Tibial nerve (tissue), 4 donors: Measurements from ENCODE around the gene ART4. TPM values are rescaled to one million over a fixed set of nuclear protein-coding genes. Genes with fewer than 3 reads are reported as not detected.

Experiments used
- DNase-seq, 2 donors: peaks; one replicate each; pipeline ENCODE4 v3.0.0-alpha.2; 2019; ENCODE audit warnings: low spot score in 2 of 2
- H3K27ac ChIP-seq, 4 donors: fragments of 200-600 bp; sonication (generic) in 3 of 4; one replicate each; pipeline ENCODE4 v1.5.1; 2017 to 2019; ENCODE audit warnings: mild to moderate bottlenecking in 1 of 4
- H3K27me3 ChIP-seq, 2 donors: fragments of 200-600 bp; sonication (generic) in 1 of 2; one replicate each; pipeline versions ENCODE4 v1.5.1 to v1.6.0; 2017 to 2019
- H3K36me3 ChIP-seq, 3 donors: fragments of 200-600 bp; sonication (generic); one replicate each; pipeline ENCODE4 v1.5.1; 2018 to 2019
- H3K4me1 ChIP-seq, 4 donors: fragments of 200-600 bp; sonication (generic) in 3 of 4; one replicate each; pipeline ENCODE4 v1.5.1; 2017 to 2019
- H3K4me3 ChIP-seq, 4 donors: fragments of 200-600 bp; sonication (generic) in 3 of 4; one replicate each; pipeline ENCODE4 v1.5.1; 2017 to 2019; ENCODE audit warnings: mild to moderate bottlenecking in 1 of 4, moderate library complexity in 1 of 4
- H3K9me3 ChIP-seq, 4 donors: fragments of 200-600 bp; sonication (generic) in 3 of 4; one replicate each; pipeline ENCODE4 v1.5.1; 2017 to 2019
- EP300 ChIP-seq, 2 donors: sonication (generic); formaldehyde crosslinking; IDR thresholded peaks; one replicate each; pipeline ENCODE4 v1.6.1; 2017; ENCODE audit warnings: antibody characterized with exemption in 2 of 2, mild to moderate bottlenecking in 1 of 2
- POLR2A ChIP-seq, 2 donors: fragments of 450-650 bp; IDR thresholded peaks; one replicate each; pipeline ENCODE4 v1.6.1; 2017; ENCODE audit warnings: antibody characterized with exemption in 2 of 2, mild to moderate bottlenecking in 2 of 2, moderate library complexity in 2 of 2
- WGBS, 2 donors: methylation state at CpG; one replicate each; pipeline ENCODE4 v1.1.5; 2018; 5-methylcytosine and 5-hydroxymethylcytosine counted together
- total RNA-seq, 4 donors: library from RNA; depleted of rRNA; stranded (reverse); fragments of >200 nt; gene quantifications; one replicate each; pipeline ENCODE4 v1.1.0, GENCODE V29; 2016
- TF ChIP-seq, protein P1 (sequence below), 5 experiments: fragments of 200-600 bp in 3 of 5; fragments of 450-650 bp in 2 of 5; sonication (generic) in 3 of 5; IDR thresholded peaks; one replicate each; pipeline ENCODE4 v1.5.1; 2016 to 2019; ENCODE audit warnings: antibody characterized with exemption in 5 of 5, mild to moderate bottlenecking in 3 of 5, moderate library complexity in 2 of 5

Gene ART4
- total RNA-seq, 4 donors from 2014 or later: under 0.01 to 5.9 (median 1.4) TPM

- 25 to 43% methylated on average over 6 of the region's 6 CpGs for WGBS, 2 donors
- no peaks in the 10 kb centered on the region for H3K27me3 ChIP-seq
- DNase-seq: peak; percentile 19 to 75
- peaks cover 0 to 31% (median 2%) of the 10 kb centered on the region in 4 donors for H3K4me1 ChIP-seq
- TF ChIP-seq POLR2A (IDR thresholded peaks at IDR 0.05): peak in 1 of 2 donors; percentile 35
- TF ChIP-seq, protein P1, sequence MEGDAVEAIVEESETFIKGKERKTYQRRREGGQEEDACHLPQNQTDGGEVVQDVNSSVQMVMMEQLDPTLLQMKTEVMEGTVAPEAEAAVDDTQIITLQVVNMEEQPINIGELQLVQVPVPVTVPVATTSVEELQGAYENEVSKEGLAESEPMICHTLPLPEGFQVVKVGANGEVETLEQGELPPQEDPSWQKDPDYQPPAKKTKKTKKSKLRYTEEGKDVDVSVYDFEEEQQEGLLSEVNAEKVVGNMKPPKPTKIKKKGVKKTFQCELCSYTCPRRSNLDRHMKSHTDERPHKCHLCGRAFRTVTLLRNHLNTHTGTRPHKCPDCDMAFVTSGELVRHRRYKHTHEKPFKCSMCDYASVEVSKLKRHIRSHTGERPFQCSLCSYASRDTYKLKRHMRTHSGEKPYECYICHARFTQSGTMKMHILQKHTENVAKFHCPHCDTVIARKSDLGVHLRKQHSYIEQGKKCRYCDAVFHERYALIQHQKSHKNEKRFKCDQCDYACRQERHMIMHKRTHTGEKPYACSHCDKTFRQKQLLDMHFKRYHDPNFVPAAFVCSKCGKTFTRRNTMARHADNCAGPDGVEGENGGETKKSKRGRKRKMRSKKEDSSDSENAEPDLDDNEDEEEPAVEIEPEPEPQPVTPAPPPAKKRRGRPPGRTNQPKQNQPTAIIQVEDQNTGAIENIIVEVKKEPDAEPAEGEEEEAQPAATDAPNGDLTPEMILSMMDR (IDR thresholded peaks at IDR 0.05): no peak
- TF ChIP-seq EP300 (IDR thresholded peaks at IDR 0.05): peak in 1 of 2 donors; percentile 90
- peak within 1 kb of the TSS; percentile 64 to 84 (median 76) for H3K27ac ChIP-seq
- H3K36me3 ChIP-seq: peaks cover 0 to 10% (median 0%) of the 10 kb centered on the region in 3 donors
- no peaks in the 10 kb centered on the region for H3K9me3 ChIP-seq
- peak within 1 kb of the TSS; percentile 17 to 47 (median 32) for H3K4me3 ChIP-seq
These were observed 42.4 kb upstream of the ART4 start, which contains the start of gene MGP for GRCh38 chr12:14885718-14886221. Gene MGP, minus strand, starts transcription at chr12:14885854. Its CDS starts 63 bp downstream, at chr12:14885791.

DNA sequence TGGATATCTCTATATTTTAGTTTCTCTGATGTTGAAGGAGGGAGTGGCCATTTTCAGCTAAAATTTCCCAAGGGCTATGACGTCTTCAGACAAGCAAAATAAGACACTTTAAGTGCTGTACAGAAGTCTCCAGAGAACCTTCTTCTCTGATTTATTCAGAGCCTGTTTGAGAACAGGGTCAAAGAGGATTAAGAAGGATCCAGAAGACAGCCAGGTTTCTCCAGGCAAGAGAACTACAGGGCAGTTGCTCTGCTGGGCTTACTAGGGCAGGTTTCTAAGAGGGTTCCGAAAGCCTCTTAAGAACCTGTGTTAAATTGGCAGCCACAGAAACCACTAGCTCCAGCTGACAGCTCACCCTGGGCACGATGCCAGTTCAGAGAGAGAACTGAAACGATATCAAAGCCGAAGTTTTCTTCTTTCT, 41.1 kb upstream of the ART4 start:
- H3K27ac ChIP-seq: peak overlapping the region; percentile 64 to 84 (median 76)
- 2 to 3% methylated on average over 5 of the region's 5 CpGs for WGBS, 2 donors
- no peaks in the 10 kb centered on the region for H3K27me3 ChIP-seq
- no peaks in the 10 kb centered on the region for H3K9me3 ChIP-seq
- peaks cover 0 to 10% (median 0%) of the 10 kb centered on the region in 3 donors for H3K36me3 ChIP-seq
- TF ChIP-seq, protein P1 (IDR thresholded peaks at IDR 0.05): no peak
- peak in 1 of 2 donors; percentile 75 for TF ChIP-seq EP300 (IDR thresholded peaks at IDR 0.05)
- peaks cover 0 to 31% (median 2%) of the 10 kb centered on the region in 4 donors for H3K4me1 ChIP-seq
- peak; percentile 79 to 90 for DNase-seq
- peak overlapping the region; percentile 17 to 47 (median 32) for H3K4me3 ChIP-seq

DNA sequence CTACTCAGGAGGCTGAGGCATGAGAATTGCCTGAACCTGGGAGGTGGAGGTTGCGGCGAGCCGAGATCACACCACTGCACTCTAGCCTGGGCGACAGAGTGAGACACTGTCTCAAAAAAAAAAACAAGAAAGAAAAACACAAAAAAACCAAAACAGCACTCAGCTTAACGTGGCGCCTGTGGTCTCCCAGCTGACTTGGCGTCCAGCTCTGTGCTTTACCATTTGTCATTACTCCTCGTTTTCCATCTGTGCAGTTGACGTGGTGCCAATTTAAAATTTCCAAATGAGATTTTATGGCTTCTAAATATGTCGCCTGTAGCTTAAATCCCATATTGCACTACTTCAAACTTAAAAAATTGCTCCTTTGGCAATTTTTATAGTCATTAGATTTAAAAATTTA, 40.4 kb upstream of the ART4 start:
- peaks cover 0 to 31% (median 2%) of the 10 kb centered on the region in 4 donors for H3K4me1 ChIP-seq
- peak overlapping the region in 2 of 4 donors; percentile 18 to 47 for H3K4me3 ChIP-seq
- peak overlapping the region; percentile 64 to 84 (median 76) for H3K27ac ChIP-seq
- no peaks in the 10 kb centered on the region for H3K9me3 ChIP-seq
- H3K36me3 ChIP-seq: peaks cover 0 to 10% (median 0%) of the 10 kb centered on the region in 3 donors
- WGBS, 2 donors: 69 to 74% methylated on average over 10 of the region's 10 CpGs
- DNase-seq: no peak
- TF ChIP-seq POLR2A (IDR thresholded peaks at IDR 0.05): no peak
- TF ChIP-seq EP300 (IDR thresholded peaks at IDR 0.05): no peak
- TF ChIP-seq, protein P1 (IDR thresholded peaks at IDR 0.05): no peak
- H3K27me3 ChIP-seq: no peaks in the 10 kb centered on the region

DNA sequence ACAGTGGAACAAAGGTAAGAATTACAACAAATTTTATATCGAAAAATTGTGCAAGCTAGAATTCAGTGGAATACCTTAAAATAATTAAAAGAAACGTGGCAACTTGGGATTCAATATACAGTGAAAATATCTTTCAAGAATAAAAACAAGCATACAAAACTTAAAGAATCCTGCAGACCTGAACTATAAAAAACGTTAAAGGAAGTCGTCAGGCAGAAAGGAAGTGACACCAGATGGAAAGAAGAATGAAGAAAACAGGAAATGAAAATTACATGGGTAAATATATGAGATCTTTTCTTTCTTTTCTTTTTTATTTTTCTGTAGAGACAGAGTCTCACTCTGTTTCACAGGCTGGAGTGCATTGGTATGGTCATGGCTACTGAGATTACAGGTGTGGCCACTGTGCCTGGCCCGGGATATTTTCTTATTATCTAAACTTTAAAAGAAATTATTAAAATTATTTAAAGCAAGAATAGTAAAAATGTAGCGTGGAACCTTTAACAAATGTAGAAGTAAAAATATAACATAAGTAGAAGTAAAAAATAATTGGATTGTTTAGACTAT, 37.6 kb upstream of the ART4 start:
- Histone ChIP-seq H3K4me1 (peaks cover 0 to 24% (median 2%) of the 10 kb centered on the region in 4 donors), H3K27me3 (no peaks in the 10 kb centered on the region), H3K36me3 (peaks cover 0 to 10% (median 0%) of the 10 kb centered on the region in 3 donors), H3K27ac (no peak overlapping the region), H3K9me3 (no peaks in the 10 kb centered on the region), H3K4me3 (no peak overlapping the region)
- TF ChIP-seq, protein P1 (IDR thresholded peaks at IDR 0.05): no peak
- TF ChIP-seq EP300 (IDR thresholded peaks at IDR 0.05): no peak
- TF ChIP-seq POLR2A (IDR thresholded peaks at IDR 0.05): no peak
- 74 to 79% methylated on average over 6 of the region's 6 CpGs for whole genome bisulfite sequencing, 2 donors
- no peak for DNase-seq
